ENCODE results near the gene CNR1.

DNA sequence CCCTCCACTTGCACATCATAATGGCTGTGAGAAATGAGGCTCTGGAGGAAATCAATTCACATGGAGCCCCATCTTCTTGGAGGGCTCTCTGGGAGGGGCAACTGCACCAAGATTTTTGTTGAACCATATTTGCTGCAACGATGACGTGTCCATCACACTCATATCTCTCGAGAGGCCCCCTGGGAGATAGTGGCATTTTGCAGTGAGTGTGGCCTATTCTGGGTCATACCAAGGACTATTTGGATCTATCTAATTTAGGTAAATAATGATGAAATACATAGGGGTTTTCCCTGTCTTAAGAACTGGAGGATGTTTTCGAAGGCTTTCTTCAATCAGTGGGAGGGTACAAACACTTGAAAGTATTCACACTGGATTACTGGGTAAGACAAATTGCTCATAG is 31.6 kb downstream of the CNR1 start:
- no peak for TF ChIP-seq POLR2A (IDR thresholded peaks at IDR 0.05; ENCODE audit: low read length)
- no peak for TF ChIP-seq GATA1 (IDR thresholded peaks at IDR 0.05; ENCODE audit: low read depth, low read length)

All from erythroblast (primary cell).